IMR-90 (cell line): Measurements from ENCODE around the gene MCF2L2. TPM values are rescaled to one million over a fixed set of nuclear protein-coding genes. Genes with fewer than 3 reads are reported as not detected.

Experiments
- ATAC-seq: fragments of 200-7000 bp; cut with Tn5 transposase; 2 replicates; pipeline ENCODE4 v1.9.1; 2020; ENCODE audit warnings: low read depth, mild to moderate bottlenecking, moderate library complexity
- BruUV-seq: library from RNA; stranded (reverse); fragments of 400-500 nt; replicated peaks from 2 replicates; lab custom pipeline; 2021; lab: Mats Ljungman, UMichigan
- CTCF ChIA-PET: fragments of 300-600 bp; formaldehyde crosslinking; extraction: SDS; loops from one replicate; lab custom pipeline; 2021; ENCODE audit warnings: antibody characterized with exemption; lab: Yijun Ruan, JAX
- POLR2A ChIA-PET: fragments of 300-600 bp; sonication (Branson Sonifier 250); formaldehyde crosslinking; loops from one replicate; lab custom pipeline; 2022; ENCODE audit warnings: antibody characterized with exemption; ENCODE audit not compliant: unreplicated experiment; lab: Charles Lee
- DNase-seq: peaks from one replicate; pipeline ENCODE4 v3.0.0; 2013
- H2AFZ ChIP-seq: replicated peaks from 2 replicates; pipeline ENCODE3; 2013; ENCODE audit warnings: low read length, mild to moderate bottlenecking; ENCODE audit not compliant: poor library complexity
- H2AK5ac ChIP-seq: 2 replicates; pipeline ENCODE4 v1.6.1; 2013; ENCODE audit warnings: low read depth, low read length, inconsistent platforms
- H2AK9ac ChIP-seq: replicated peaks from 2 replicates; pipeline ENCODE3; 2013; ENCODE audit warnings: mild to moderate bottlenecking, low read depth, low read length, moderate library complexity; ENCODE audit not compliant: poor library complexity
- H2BK120ac ChIP-seq: 2 replicates; pipeline ENCODE4 v1.6.1; 2013; ENCODE audit warnings: low read depth, low read length, inconsistent platforms
- H2BK15ac ChIP-seq: 3 replicates; pipeline ENCODE4 v1.6.1; 2013; ENCODE audit warnings: low read depth, low read length, inconsistent platforms
- H2BK20ac ChIP-seq: 2 replicates; pipeline ENCODE4 v1.6.1; 2013; ENCODE audit warnings: low read depth, mild to moderate bottlenecking, inconsistent platforms, low read length, moderate library complexity
- H2BK5ac ChIP-seq: 2 replicates; pipeline ENCODE4 v1.6.1; 2013; ENCODE audit warnings: mild to moderate bottlenecking, low read depth, low read length, inconsistent platforms; ENCODE audit not compliant: poor library complexity, severe bottlenecking
- H3K14ac ChIP-seq: replicated peaks from 2 replicates; pipeline ENCODE4 v1.6.1; 2013; ENCODE audit warnings: low read depth, low read length, inconsistent platforms
- H3K18ac ChIP-seq: 2 replicates; pipeline ENCODE4 v1.6.1; 2013; ENCODE audit warnings: low read depth, low read length, control low read depth
- H3K23ac ChIP-seq: 2 replicates; pipeline ENCODE4 v1.6.1; 2013; ENCODE audit warnings: low read depth, low read length, inconsistent platforms
- H3K27ac ChIP-seq: 2 replicates; pipeline ENCODE4 v1.5.1; 2013; ENCODE audit warnings: mild to moderate bottlenecking, control low read depth, low read length; ENCODE audit not compliant: insufficient read depth
- H3K27me3 ChIP-seq: 2 replicates; pipeline ENCODE4 v1.6.1; 2013; ENCODE audit warnings: low read length; ENCODE audit not compliant: control insufficient read depth, insufficient read depth
- H3K36me3 ChIP-seq: 2 replicates; pipeline ENCODE4 v1.6.1; 2013; ENCODE audit warnings: low read length, mixed read lengths; ENCODE audit not compliant: control insufficient read depth, insufficient read depth
- H3K4ac ChIP-seq: 2 replicates; pipeline ENCODE4 v1.6.1; 2013; ENCODE audit warnings: low read depth, low read length, inconsistent platforms
- H3K4me1 ChIP-seq: 2 replicates; pipeline ENCODE4 v1.6.1; 2013; ENCODE audit warnings: low read length, mixed read lengths; ENCODE audit not compliant: control insufficient read depth, insufficient read depth
- H3K4me2 ChIP-seq: 2 replicates; pipeline ENCODE4 v1.6.1; 2013; ENCODE audit warnings: low read depth, mild to moderate bottlenecking, control low read depth, low read length, moderate library complexity
- H3K4me3 ChIP-seq: 2 replicates; pipeline ENCODE4 v1.5.1; 2013; ENCODE audit warnings: low read depth, mild to moderate bottlenecking, control low read depth, low read length, moderate library complexity; ENCODE audit not compliant: insufficient read depth
- H3K56ac ChIP-seq: 2 replicates; pipeline ENCODE4 v1.6.1; 2013; ENCODE audit warnings: low read length, inconsistent platforms; ENCODE audit not compliant: insufficient read depth; ENCODE audit errors: extremely low read depth
- H3K79me1 ChIP-seq, 2 experiments: 2 replicates each; pipeline ENCODE4 v1.6.1; 2013; ENCODE audit warnings: low read length in 2 of 2, inconsistent platforms in 1 of 2, low read depth in 1 of 2
- H3K9ac ChIP-seq: 2 replicates; pipeline ENCODE4 v1.6.1; 2013; ENCODE audit warnings: low read depth, low read length, control low read depth
- H3K9me1 ChIP-seq: 2 replicates; pipeline ENCODE4 v1.6.1; 2013; ENCODE audit warnings: low read length, inconsistent platforms; ENCODE audit not compliant: insufficient read depth
- H3K9me3 ChIP-seq: 2 replicates; pipeline ENCODE4 v1.6.1; 2013; ENCODE audit warnings: low read length; ENCODE audit not compliant: control insufficient read depth, insufficient read depth
- H4K20me1 ChIP-seq: 2 replicates; pipeline ENCODE4 v1.6.1; 2013; ENCODE audit warnings: low read length, inconsistent platforms; ENCODE audit not compliant: insufficient read depth
- H4K5ac ChIP-seq: 2 replicates; pipeline ENCODE4 v1.6.1; 2013; ENCODE audit warnings: mild to moderate bottlenecking, low read depth, low read length, control low read depth
- H4K8ac ChIP-seq, 2 experiments: 2 replicates each; pipeline ENCODE4 v1.6.1; 2013; ENCODE audit warnings: low read depth in 2 of 2, low read length in 2 of 2, control low read depth in 1 of 2, inconsistent platforms in 1 of 2
- H4K91ac ChIP-seq: 2 replicates; pipeline ENCODE4 v1.6.1; 2013; ENCODE audit warnings: low read depth, low read length, inconsistent platforms; ENCODE audit not compliant: insufficient read depth
- BHLHE40 ChIP-seq: fragments of 150-350 bp; IDR thresholded peaks from 2 replicates; pipeline ENCODE4 v1.6.1; 2016; ENCODE audit warnings: mild to moderate bottlenecking, low read depth, low read length
- CEBPB ChIP-seq: IDR thresholded peaks from 2 replicates; pipeline ENCODE4 v1.6.1; 2012; ENCODE audit warnings: low read depth, low read length, improper control_type of control experiment
- CHD1 ChIP-seq: IDR thresholded peaks from 2 replicates; pipeline ENCODE4 v1.6.1; 2012; ENCODE audit warnings: low read depth, low read length, improper control_type of control experiment
- MXI1 ChIP-seq: IDR thresholded peaks from 2 replicates; pipeline ENCODE4 v1.6.1; 2012; ENCODE audit warnings: low read depth, mild to moderate bottlenecking, low read length, moderate library complexity, borderline replicate concordance
- POLR2A ChIP-seq: IDR thresholded peaks from 2 replicates; pipeline ENCODE4 v1.6.1; 2012; ENCODE audit warnings: mild to moderate bottlenecking, low read depth, low read length
- RAD21 ChIP-seq: IDR thresholded peaks from 2 replicates; pipeline ENCODE4 v1.6.1; 2012; ENCODE audit warnings: low read length, improper control_type of control experiment
- SMC3 ChIP-seq: fragments of 150-350 bp; IDR thresholded peaks from 2 replicates; pipeline ENCODE4 v1.6.1; 2016; ENCODE audit warnings: low read depth, mild to moderate bottlenecking, antibody characterized with exemption, low read length, moderate library complexity
- WGBS, 2 experiments: methylation state at CpG; one replicate each; pipeline versions ENCODE4 v1.1.5 to v1.1.7; 2013; ENCODE audit warnings: missing lambda C conversion rate in 2 of 2; ENCODE audit not compliant: insufficient read length in 1 of 2; ENCODE audit errors: extremely low coverage in 2 of 2; 5-methylcytosine and 5-hydroxymethylcytosine counted together
- dilution Hi-C: fragments of 300-500 bp; cut with HindIII; formaldehyde crosslinking; loops from one replicate; pipeline ENCODE4 v1.14.3; 2018; ENCODE audit warnings: low sequenced_read_pairs; ENCODE audit not compliant: unreplicated experiment
- in situ Hi-C: fragments of 300-500 bp; cut with MboI; formaldehyde crosslinking; loops from 3 replicates; pipeline ENCODE4 v1.14.3; 2019; ENCODE audit warnings: low sequenced_read_pairs, inconsistent platforms, mixed read lengths
- intact Hi-C: fragments of 100-400 bp; cut with micrococcal nuclease; formaldehyde crosslinking; loops from 2 replicates; pipeline ENCODE4 v1.10.0; 2022
- polyA plus RNA-seq, 3 experiments: library from polyadenylated mRNA; depleted of rRNA; stranded (reverse); fragments of >200 nt; gene quantifications; 2 replicates each; pipeline ENCODE4 v1.2.3, GENCODE V29; 2012; ENCODE audit warnings: low replicate concordance in 1 of 3
- total RNA-seq: library from RNA; depleted of rRNA; stranded (reverse); fragments of >200 nt; gene quantifications from 2 replicates; pipeline ENCODE4 v1.2.3, GENCODE V29; 2012
- TF ChIP-seq, protein P1 (sequence below): conservative IDR thresholded peaks from 2 replicates; pipeline ENCODE4 v1.5.1; 2012; ENCODE audit warnings: mild to moderate bottlenecking, low read depth, low read length, improper control_type of control experiment

Gene MCF2L2
- total and polyA plus RNA-seq, 2 of the 4 experiments (the other 2 are of a cell fraction) = under 0.01 TPM; not detected in 1

DNA sequence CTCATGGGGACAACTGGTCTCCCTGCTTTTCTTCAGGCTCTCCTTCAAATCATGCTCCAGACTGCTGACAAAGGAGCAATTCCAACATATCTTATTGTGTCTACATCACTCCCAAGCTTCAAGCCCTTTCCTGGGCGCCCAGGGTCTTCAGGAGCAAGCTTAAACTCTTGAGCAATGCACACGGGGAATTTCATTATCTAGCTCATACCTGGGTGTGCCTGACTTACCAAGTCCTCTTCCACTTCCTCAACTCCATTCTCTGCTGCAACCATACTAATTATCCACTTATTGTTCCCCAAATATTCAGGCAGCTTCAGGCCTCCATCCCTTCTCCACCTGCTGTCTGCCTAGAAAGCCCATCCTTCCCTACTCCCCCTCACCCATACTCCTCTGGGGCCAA, 124.7 kb downstream of the MCF2L2 start:
- intact Hi-C loops (no loop called here), dilution Hi-C loops (no loop called here), in situ Hi-C loops (no loop called here)
- Histone ChIP-seq H3K27ac (no peak overlapping the region), H3K9me1 (peaks cover 2% of the 10 kb centered on the region; the same call in 1 of the 2 replicates), H3K18ac (no peak overlapping the region), H3K9ac (no peak overlapping the region), H2BK120ac (no peak overlapping the region), H3K27me3 (peaks cover 9% of the 10 kb centered on the region), H3K56ac (no peak overlapping the region), H3K36me3 (no peaks in the 10 kb centered on the region), H4K8ac (no peak overlapping the region), H3K4ac (no peak overlapping the region), H2AK5ac (no peak overlapping the region), H2AK9ac (no peak overlapping the region), H2BK20ac (no peak overlapping the region), H3K4me1 (peaks cover 12% of the 10 kb centered on the region), H4K91ac (no peak overlapping the region), H3K79me1 (no peaks in the 10 kb centered on the region), H3K9me3 (no peaks in the 10 kb centered on the region), H2AFZ (no peak overlapping the region), H3K4me2 (no peak overlapping the region), H3K4me3 (no peak overlapping the region), H4K5ac (no peak overlapping the region), H3K23ac (no peak overlapping the region), H2BK5ac (no peak overlapping the region), H2BK15ac (no peak overlapping the region), H4K20me1 (no peaks in the 10 kb centered on the region), H3K14ac (no peak overlapping the region)
- TF ChIP-seq MXI1 (no peak), SMC3 (no peak), CHD1 (no peak), CEBPB (no peak), BHLHE40 (no peak), RAD21 (no peak), POLR2A (no peak)
- TF ChIP-seq, protein P1, sequence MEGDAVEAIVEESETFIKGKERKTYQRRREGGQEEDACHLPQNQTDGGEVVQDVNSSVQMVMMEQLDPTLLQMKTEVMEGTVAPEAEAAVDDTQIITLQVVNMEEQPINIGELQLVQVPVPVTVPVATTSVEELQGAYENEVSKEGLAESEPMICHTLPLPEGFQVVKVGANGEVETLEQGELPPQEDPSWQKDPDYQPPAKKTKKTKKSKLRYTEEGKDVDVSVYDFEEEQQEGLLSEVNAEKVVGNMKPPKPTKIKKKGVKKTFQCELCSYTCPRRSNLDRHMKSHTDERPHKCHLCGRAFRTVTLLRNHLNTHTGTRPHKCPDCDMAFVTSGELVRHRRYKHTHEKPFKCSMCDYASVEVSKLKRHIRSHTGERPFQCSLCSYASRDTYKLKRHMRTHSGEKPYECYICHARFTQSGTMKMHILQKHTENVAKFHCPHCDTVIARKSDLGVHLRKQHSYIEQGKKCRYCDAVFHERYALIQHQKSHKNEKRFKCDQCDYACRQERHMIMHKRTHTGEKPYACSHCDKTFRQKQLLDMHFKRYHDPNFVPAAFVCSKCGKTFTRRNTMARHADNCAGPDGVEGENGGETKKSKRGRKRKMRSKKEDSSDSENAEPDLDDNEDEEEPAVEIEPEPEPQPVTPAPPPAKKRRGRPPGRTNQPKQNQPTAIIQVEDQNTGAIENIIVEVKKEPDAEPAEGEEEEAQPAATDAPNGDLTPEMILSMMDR = no peak
- POLR2A ChIA-PET = no interaction called here
- 80% methylated on average over 2 of the region's 2 CpGs; no CpG with 5 or more reads in 1 of the 2 experiments for WGBS, 2 experiments
- DNase-seq = no peak
- CTCF ChIA-PET = interaction anchor here (0.6 kb wide), 1 partner anchor 141 kb away, joined by 6 read pairs; the partner anchor contains the start of gene LAMP3
- ATAC-seq = no peak
- no TSS peak for BruUV-seq
